ENCODE results near the gene GSX2. TPM values are rescaled to one million over a fixed set of nuclear protein-coding genes. Genes with fewer than 3 reads are reported as not detected.

GSX2 gene
- total and polyA plus RNA-seq, 2 of the 13 experiments (the other 11 are each of a cell fraction or from before 2014, with no cell fraction given) = not detected

DNA sequence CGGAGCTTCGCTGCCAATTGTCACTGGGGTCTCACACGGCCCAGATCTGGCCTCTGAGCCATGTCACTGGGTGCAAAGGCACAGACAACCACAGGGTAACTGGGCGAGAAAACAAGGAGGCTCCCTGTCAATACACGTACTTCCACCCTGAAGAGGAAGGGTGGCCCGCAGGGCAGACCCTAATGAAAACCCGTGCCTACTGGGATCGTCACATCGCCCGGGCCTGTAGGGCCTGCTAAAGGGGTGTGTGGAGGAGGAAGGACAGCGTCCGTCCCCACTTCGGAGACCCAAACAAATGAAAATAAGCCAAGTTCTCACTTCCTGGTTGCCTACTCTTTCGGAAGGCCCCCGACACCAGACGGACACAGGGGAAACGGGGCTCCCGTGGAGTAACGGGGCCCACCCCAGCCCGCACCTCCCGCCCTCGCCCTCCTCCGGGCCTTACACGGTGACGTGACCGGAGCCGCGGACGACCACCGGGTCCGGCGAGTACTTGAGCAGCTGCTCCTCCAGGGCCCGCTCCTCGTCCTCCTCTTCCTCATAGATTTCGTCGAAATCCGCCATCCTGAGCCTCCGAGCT is 36.1 kb upstream of the GSX2 start (continued):
- TF ChIP-seq, protein P1, sequence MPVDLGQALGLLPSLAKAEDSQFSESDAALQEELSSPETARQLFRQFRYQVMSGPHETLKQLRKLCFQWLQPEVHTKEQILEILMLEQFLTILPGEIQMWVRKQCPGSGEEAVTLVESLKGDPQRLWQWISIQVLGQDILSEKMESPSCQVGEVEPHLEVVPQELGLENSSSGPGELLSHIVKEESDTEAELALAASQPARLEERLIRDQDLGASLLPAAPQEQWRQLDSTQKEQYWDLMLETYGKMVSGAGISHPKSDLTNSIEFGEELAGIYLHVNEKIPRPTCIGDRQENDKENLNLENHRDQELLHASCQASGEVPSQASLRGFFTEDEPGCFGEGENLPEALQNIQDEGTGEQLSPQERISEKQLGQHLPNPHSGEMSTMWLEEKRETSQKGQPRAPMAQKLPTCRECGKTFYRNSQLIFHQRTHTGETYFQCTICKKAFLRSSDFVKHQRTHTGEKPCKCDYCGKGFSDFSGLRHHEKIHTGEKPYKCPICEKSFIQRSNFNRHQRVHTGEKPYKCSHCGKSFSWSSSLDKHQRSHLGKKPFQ (CRISPR knock-in tag; IDR thresholded peaks at IDR 0.05; ENCODE audit: insufficient replicate concordance) = peak; percentile 76
- TF ChIP-seq SNAPC2 (CRISPR knock-in tag; IDR thresholded peaks at IDR 0.05) (no peak), GPN1 (CRISPR knock-in tag; IDR thresholded peaks at IDR 0.05; ENCODE audit: borderline replicate concordance) (no peak), ELF1 (CRISPR knock-in tag; IDR thresholded peaks at IDR 0.05) (no peak), ZNF124 (CRISPR knock-in tag; IDR thresholded peaks at IDR 0.05) (no peak), ZNF530 (CRISPR knock-in tag; IDR thresholded peaks at IDR 0.05; ENCODE audit: low read depth) (no peak)
- TF ChIP-seq, protein P2, sequence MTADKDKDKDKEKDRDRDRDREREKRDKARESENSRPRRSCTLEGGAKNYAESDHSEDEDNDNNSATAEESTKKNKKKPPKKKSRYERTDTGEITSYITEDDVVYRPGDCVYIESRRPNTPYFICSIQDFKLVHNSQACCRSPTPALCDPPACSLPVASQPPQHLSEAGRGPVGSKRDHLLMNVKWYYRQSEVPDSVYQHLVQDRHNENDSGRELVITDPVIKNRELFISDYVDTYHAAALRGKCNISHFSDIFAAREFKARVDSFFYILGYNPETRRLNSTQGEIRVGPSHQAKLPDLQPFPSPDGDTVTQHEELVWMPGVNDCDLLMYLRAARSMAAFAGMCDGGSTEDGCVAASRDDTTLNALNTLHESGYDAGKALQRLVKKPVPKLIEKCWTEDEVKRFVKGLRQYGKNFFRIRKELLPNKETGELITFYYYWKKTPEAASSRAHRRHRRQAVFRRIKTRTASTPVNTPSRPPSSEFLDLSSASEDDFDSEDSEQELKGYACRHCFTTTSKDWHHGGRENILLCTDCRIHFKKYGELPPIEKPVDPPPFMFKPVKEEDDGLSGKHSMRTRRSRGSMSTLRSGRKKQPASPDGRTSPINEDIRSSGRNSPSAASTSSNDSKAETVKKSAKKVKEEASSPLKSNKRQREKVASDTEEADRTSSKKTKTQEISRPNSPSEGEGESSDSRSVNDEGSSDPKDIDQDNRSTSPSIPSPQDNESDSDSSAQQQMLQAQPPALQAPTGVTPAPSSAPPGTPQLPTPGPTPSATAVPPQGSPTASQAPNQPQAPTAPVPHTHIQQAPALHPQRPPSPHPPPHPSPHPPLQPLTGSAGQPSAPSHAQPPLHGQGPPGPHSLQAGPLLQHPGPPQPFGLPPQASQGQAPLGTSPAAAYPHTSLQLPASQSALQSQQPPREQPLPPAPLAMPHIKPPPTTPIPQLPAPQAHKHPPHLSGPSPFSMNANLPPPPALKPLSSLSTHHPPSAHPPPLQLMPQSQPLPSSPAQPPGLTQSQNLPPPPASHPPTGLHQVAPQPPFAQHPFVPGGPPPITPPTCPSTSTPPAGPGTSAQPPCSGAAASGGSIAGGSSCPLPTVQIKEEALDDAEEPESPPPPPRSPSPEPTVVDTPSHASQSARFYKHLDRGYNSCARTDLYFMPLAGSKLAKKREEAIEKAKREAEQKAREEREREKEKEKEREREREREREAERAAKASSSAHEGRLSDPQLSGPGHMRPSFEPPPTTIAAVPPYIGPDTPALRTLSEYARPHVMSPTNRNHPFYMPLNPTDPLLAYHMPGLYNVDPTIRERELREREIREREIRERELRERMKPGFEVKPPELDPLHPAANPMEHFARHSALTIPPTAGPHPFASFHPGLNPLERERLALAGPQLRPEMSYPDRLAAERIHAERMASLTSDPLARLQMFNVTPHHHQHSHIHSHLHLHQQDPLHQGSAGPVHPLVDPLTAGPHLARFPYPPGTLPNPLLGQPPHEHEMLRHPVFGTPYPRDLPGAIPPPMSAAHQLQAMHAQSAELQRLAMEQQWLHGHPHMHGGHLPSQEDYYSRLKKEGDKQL (CRISPR knock-in tag; IDR thresholded peaks at IDR 0.05; ENCODE audit: low read depth) = no peak
- TF ChIP-seq, protein P3, sequence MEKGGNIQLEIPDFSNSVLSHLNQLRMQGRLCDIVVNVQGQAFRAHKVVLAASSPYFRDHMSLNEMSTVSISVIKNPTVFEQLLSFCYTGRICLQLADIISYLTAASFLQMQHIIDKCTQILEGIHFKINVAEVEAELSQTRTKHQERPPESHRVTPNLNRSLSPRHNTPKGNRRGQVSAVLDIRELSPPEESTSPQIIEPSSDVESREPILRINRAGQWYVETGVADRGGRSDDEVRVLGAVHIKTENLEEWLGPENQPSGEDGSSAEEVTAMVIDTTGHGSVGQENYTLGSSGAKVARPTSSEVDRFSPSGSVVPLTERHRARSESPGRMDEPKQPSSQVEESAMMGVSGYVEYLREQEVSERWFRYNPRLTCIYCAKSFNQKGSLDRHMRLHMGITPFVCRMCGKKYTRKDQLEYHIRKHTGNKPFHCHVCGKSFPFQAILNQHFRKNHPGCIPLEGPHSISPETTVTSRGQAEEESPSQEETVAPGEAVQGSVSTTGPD (CRISPR knock-in tag; IDR thresholded peaks at IDR 0.05) = 0 out of 2 replicates have a peak, but pooled peaks have one; percentile 63
- TF ChIP-seq, protein P4, sequence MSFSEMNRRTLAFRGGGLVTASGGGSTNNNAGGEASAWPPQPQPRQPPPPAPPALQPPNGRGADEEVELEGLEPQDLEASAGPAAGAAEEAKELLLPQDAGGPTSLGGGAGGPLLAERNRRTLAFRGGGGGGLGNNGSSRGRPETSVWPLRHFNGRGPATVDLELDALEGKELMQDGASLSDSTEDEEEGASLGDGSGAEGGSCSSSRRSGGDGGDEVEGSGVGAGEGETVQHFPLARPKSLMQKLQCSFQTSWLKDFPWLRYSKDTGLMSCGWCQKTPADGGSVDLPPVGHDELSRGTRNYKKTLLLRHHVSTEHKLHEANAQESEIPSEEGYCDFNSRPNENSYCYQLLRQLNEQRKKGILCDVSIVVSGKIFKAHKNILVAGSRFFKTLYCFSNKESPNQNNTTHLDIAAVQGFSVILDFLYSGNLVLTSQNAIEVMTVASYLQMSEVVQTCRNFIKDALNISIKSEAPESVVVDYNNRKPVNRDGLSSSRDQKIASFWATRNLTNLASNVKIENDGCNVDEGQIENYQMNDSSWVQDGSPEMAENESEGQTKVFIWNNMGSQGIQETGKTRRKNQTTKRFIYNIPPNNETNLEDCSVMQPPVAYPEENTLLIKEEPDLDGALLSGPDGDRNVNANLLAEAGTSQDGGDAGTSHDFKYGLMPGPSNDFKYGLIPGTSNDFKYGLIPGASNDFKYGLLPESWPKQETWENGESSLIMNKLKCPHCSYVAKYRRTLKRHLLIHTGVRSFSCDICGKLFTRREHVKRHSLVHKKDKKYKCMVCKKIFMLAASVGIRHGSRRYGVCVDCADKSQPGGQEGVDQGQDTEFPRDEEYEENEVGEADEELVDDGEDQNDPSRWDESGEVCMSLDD (CRISPR knock-in tag; IDR thresholded peaks at IDR 0.05; ENCODE audit: borderline replicate concordance) = no peak
- TF ChIP-seq, protein P5, sequence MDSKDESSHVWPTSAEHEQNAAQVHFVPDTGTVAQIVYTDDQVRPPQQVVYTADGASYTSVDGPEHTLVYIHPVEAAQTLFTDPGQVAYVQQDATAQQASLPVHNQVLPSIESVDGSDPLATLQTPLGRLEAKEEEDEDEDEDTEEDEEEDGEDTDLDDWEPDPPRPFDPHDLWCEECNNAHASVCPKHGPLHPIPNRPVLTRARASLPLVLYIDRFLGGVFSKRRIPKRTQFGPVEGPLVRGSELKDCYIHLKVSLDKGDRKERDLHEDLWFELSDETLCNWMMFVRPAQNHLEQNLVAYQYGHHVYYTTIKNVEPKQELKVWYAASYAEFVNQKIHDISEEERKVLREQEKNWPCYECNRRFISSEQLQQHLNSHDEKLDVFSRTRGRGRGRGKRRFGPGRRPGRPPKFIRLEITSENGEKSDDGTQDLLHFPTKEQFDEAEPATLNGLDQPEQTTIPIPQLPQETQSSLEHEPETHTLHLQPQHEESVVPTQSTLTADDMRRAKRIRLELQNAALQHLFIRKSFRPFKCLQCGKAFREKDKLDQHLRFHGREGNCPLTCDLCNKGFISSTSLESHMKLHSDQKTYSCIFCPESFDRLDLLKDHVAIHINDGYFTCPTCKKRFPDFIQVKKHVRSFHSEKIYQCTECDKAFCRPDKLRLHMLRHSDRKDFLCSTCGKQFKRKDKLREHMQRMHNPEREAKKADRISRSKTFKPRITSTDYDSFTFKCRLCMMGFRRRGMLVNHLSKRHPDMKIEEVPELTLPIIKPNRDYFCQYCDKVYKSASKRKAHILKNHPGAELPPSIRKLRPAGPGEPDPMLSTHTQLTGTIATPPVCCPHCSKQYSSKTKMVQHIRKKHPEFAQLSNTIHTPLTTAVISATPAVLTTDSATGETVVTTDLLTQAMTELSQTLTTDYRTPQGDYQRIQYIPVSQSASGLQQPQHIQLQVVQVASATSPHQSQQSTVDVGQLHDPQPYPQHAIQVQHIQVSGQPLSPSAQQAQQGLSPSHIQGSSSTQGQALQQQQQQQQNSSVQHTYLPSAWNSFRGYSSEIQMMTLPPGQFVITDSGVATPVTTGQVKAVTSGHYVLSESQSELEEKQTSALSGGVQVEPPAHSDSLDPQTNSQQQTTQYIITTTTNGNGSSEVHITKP (CRISPR knock-in tag; IDR thresholded peaks at IDR 0.05; ENCODE audit: low read depth) = no peak

Measured in HepG2 (cell line).